GM19351 (cell line): ENCODE data around the gene POLD1.

ENCODE experiments used
- ATAC-seq: cut with Tn5 transposase; IDR thresholded peaks from one replicate; pipeline ENCODE4 v1.9.1; 2021; ENCODE audit warnings: mild to moderate bottlenecking, moderate library complexity; ENCODE audit not compliant: unreplicated experiment

The POLD1 gene

GRCh38 chr19:50417111-50418081 is 33.2 kb downstream of the POLD1 start:
- no peak for ATAC-seq

GRCh38 chr19:50418176-50419021 is 34.3 kb downstream of the POLD1 start, which contains the start of gene SPIB:
TSS of gene SPIB (plus strand) at chr19:50418938. CDS start at chr19:50418963, 25 bp downstream.
- ATAC-seq: no peak

- ATAC-seq: no peak
Measured at GRCh38 chr19:50419022-50419579, 35.0 kb downstream of the POLD1 start.

GRCh38 chr19:50419580-50420035 is 35.5 kb downstream of the POLD1 start:
- no peak for ATAC-seq

GRCh38 chr19:50420127-50420526 is 36.0 kb downstream of the POLD1 start:
- no peak for ATAC-seq

GRCh38 chr19:50420808-50421207 is 36.7 kb downstream of the POLD1 start:
- no peak for ATAC-seq

- no peak for ATAC-seq
Measured at GRCh38 chr19:50422397-50423278, 38.5 kb downstream of the POLD1 start.

GRCh38 chr19:50423279-50424113 is 39.3 kb downstream of the POLD1 start:
- ATAC-seq: no peak

- no peak for ATAC-seq
Measured at GRCh38 chr19:50425581-50425980, 41.4 kb downstream of the POLD1 start.

GRCh38 chr19:50427318-50427925 is 43.3 kb downstream of the POLD1 start:
- no peak for ATAC-seq

- no peak for ATAC-seq
Measured at GRCh38 chr19:50427997-50428425, 43.9 kb downstream of the POLD1 start.

GRCh38 chr19:50428772-50429463 is 44.8 kb downstream of the POLD1 start:
- ATAC-seq: no peak

GRCh38 chr19:50430888-50431342 is 46.8 kb downstream of the POLD1 start:
- no peak for ATAC-seq

- ATAC-seq: peak; percentile 76
Measured at GRCh38 chr19:50431343-50432220, 47.4 kb downstream of the POLD1 start.

- ATAC-seq: peak; percentile 6
Measured at GRCh38 chr19:50432221-50433028, 48.3 kb downstream of the POLD1 start, which contains the start of gene MYBPC2. TSS of gene MYBPC2 (plus strand) at chr19:50432892. CDS start at chr19:50432954, 62 bp downstream.
